Esophagus muscularis mucosa (tissue), 4 donors: ENCODE measurements around the gene RAB37.

Source experiments
- EP300 ChIP-seq: sonication (generic); formaldehyde crosslinking; IDR thresholded peaks from one replicate; pipeline ENCODE4 v1.6.1; 2017; ENCODE audit warnings: antibody characterized with exemption
- POLR2AphosphoS5 ChIP-seq, 2 donors: sonication (generic); formaldehyde crosslinking; IDR thresholded peaks; one replicate each; pipeline ENCODE4 v1.6.1; 2017; ENCODE audit warnings: antibody characterized with exemption in 2 of 2
- TF ChIP-seq, protein P1 (sequence below), 3 experiments: fragments of 200-600 bp in 2 of 3; fragments of 450-650 bp in 1 of 3; sonication (generic) in 2 of 3; IDR thresholded peaks; one replicate each; pipeline ENCODE4 v1.5.1; 2017 to 2019; ENCODE audit warnings: antibody characterized with exemption in 3 of 3, mild to moderate bottlenecking in 2 of 3, moderate library complexity in 1 of 3

DNA sequence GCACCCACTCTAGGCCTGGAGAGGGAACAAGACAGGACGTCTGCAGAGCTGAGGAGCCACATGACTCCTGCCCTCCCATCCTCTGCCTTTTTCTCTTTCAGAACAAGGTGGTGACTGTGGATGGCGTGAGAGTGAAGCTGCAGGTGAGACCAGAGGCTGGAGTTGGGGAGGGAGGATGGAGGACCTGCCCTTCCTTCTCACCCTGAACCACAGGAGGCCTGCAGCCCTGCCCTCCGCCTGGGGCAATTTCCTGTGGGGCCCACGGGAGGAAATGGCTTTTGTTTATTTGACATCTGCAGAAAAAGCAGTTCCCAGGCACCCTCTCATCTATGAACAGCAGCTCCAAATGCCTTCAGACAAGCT, 5.1 kb downstream of the RAB37 start:
- TF ChIP-seq, protein P1, sequence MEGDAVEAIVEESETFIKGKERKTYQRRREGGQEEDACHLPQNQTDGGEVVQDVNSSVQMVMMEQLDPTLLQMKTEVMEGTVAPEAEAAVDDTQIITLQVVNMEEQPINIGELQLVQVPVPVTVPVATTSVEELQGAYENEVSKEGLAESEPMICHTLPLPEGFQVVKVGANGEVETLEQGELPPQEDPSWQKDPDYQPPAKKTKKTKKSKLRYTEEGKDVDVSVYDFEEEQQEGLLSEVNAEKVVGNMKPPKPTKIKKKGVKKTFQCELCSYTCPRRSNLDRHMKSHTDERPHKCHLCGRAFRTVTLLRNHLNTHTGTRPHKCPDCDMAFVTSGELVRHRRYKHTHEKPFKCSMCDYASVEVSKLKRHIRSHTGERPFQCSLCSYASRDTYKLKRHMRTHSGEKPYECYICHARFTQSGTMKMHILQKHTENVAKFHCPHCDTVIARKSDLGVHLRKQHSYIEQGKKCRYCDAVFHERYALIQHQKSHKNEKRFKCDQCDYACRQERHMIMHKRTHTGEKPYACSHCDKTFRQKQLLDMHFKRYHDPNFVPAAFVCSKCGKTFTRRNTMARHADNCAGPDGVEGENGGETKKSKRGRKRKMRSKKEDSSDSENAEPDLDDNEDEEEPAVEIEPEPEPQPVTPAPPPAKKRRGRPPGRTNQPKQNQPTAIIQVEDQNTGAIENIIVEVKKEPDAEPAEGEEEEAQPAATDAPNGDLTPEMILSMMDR (IDR thresholded peaks at IDR 0.05) = no peak
- no peak for TF ChIP-seq POLR2AphosphoS5 (IDR thresholded peaks at IDR 0.05)
- TF ChIP-seq EP300 = no peak
